ENCODE data around the gene CCDC51.
"Not testable (repeated sequence)": the region's sequence is repeated elsewhere in the genome, so short reads cannot be mapped to it uniquely, and the experiment has no call there.

Gene CCDC51

GRCh38 chr3:48439820-48440589 is at the start of gene CCDC51, which contains the start of gene TMA7:
Gene CCDC51 (minus strand): TSS chr3:48440119. CDS start chr3:48435128, 4,991 bp downstream.
Gene TMA7 (plus strand): TSS chr3:48440257. CDS start chr3:48440297, 40 bp downstream.
- peak within 1 kb of the TSS; percentile 91 for H3K9ac ChIP-seq (ENCODE audit: low read length)
- no peaks in the 10 kb centered on the region for H4K20me1 ChIP-seq (ENCODE audit: low read depth, low read length)
- peaks cover 31% of the 10 kb centered on the region for H3K79me2 ChIP-seq (ENCODE audit: insufficient read depth, low read length)

GRCh38 chr3:48486952-48487351 is 47.0 kb upstream of the CCDC51 start:
- TF ChIP-seq EZH2phosphoT487 (conservative IDR thresholded peaks at IDR 0.05; ENCODE audit: low read length): no peak
- TF ChIP-seq CTCF (IDR thresholded peaks at IDR 0.05; ENCODE audit: insufficient read depth, low read length, poor library complexity, severe bottlenecking): no peak

More at GRCh38 chr3:48439820-48440589, at the start of gene CCDC51, which contains the start of gene TMA7:
- peak within 1 kb of the TSS; percentile 71 for H3K27ac ChIP-seq (ENCODE audit: low read depth, low read length)
- H3K9me3 ChIP-seq (ENCODE audit: insufficient read depth, low read length): no peaks in the 10 kb centered on the region
- no peak for TF ChIP-seq CTCF (IDR thresholded peaks at IDR 0.05; ENCODE audit: insufficient read depth, low read length, poor library complexity, severe bottlenecking)
- no peak for TF ChIP-seq EZH2phosphoT487 (conservative IDR thresholded peaks at IDR 0.05; ENCODE audit: low read length)
- H3K9me2 ChIP-seq (replicated peaks; ENCODE audit: insufficient read depth, low read length): no peaks in the 10 kb centered on the region
- 0 out of 2 replicates have a peak, but pooled peaks cover 5% of the 10 kb centered on the region for H3K36me3 ChIP-seq (ENCODE audit: low read length)
- H3K4me2 ChIP-seq (ENCODE audit: low read depth, low read length, poor library complexity, severe bottlenecking): peak within 1 kb of the TSS; percentile 79
- no peaks in the 10 kb centered on the region for H3K27me3 ChIP-seq (ENCODE audit: low read length)
- peak within 1 kb of the TSS; percentile 100 for H3K4me3 ChIP-seq (ENCODE audit: insufficient read depth, low read length, poor library complexity, severe bottlenecking)
- H3F3A ChIP-seq (ENCODE audit: insufficient read depth): peaks cover 40% of the 10 kb centered on the region
- peak within 1 kb of the TSS; percentile 60 for H2AFZ ChIP-seq (ENCODE audit: low read depth, low read length, severe bottlenecking)

GRCh38 chr3:48482822-48483221 is 42.9 kb upstream of the CCDC51 start:
- H3K4me3 ChIP-seq (ENCODE audit: insufficient read depth, low read length, poor library complexity, severe bottlenecking); H3F3A ChIP-seq (ENCODE audit: insufficient read depth); H2AFZ ChIP-seq (ENCODE audit: low read depth, low read length, severe bottlenecking); H3K9ac ChIP-seq (ENCODE audit: low read length); H3K27me3 ChIP-seq (ENCODE audit: low read length); H3K27ac ChIP-seq (ENCODE audit: low read depth, low read length); H4K20me1 ChIP-seq (ENCODE audit: low read depth, low read length); H3K36me3 ChIP-seq (ENCODE audit: low read length); H3K9me3 ChIP-seq (ENCODE audit: insufficient read depth, low read length); H3K79me2 ChIP-seq (ENCODE audit: insufficient read depth, low read length); H3K4me2 ChIP-seq (ENCODE audit: low read depth, low read length, poor library complexity, severe bottlenecking); H3K9me2 ChIP-seq (replicated peaks; ENCODE audit: insufficient read depth, low read length): not testable (repeated sequence)

More at GRCh38 chr3:48486952-48487351, 47.0 kb upstream of the CCDC51 start:
- no peaks in the 10 kb centered on the region for H3K36me3 ChIP-seq (ENCODE audit: low read length)
- H3K27ac ChIP-seq (ENCODE audit: low read depth, low read length): no peak overlapping the region
- no peaks in the 10 kb centered on the region for H4K20me1 ChIP-seq (ENCODE audit: low read depth, low read length)
- H3F3A ChIP-seq (ENCODE audit: insufficient read depth): peaks cover 4% of the 10 kb centered on the region; the same call in 1 of the 2 replicates
- H3K9me3 ChIP-seq (ENCODE audit: insufficient read depth, low read length): no peaks in the 10 kb centered on the region
- H3K4me2 ChIP-seq (ENCODE audit: low read depth, low read length, poor library complexity, severe bottlenecking): no peak overlapping the region
- no peaks in the 10 kb centered on the region for H3K9me2 ChIP-seq (replicated peaks; ENCODE audit: insufficient read depth, low read length)
- H3K4me3 ChIP-seq (ENCODE audit: insufficient read depth, low read length, poor library complexity, severe bottlenecking): no peak overlapping the region
- no peaks in the 10 kb centered on the region for H3K27me3 ChIP-seq (ENCODE audit: low read length)
- no peak overlapping the region for H2AFZ ChIP-seq (ENCODE audit: low read depth, low read length, severe bottlenecking)
- H3K79me2 ChIP-seq (ENCODE audit: insufficient read depth, low read length): no peaks in the 10 kb centered on the region
- no peak overlapping the region for H3K9ac ChIP-seq (ENCODE audit: low read length)

DNA sequence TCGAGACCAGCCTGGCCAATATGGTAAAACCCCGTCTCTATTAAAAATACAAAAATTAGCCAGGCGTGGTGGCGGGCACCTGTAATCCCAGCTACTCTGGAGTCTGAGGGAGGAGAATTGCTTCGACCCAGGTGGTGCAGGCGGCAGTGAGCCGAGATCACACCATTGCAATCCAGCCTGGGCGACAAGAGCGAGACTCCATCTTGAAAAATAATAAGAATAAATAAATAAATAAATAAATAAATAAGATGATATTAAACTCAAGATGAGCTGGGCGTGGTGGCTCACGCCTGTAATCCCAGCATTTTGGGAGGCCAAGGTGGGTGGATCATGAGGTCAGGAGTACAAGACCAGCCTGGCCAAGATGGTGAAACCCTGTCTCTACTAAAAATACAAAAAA is 41.0 kb upstream of the CCDC51 start:
- not testable (repeated sequence) for H3K4me2 ChIP-seq (ENCODE audit: low read depth, low read length, poor library complexity, severe bottlenecking); H3K9ac ChIP-seq (ENCODE audit: low read length); H3K79me2 ChIP-seq (ENCODE audit: insufficient read depth, low read length); H3K27ac ChIP-seq (ENCODE audit: low read depth, low read length); H3K36me3 ChIP-seq (ENCODE audit: low read length); H3K9me2 ChIP-seq (replicated peaks; ENCODE audit: insufficient read depth, low read length); H3K9me3 ChIP-seq (ENCODE audit: insufficient read depth, low read length); H3K27me3 ChIP-seq (ENCODE audit: low read length); H2AFZ ChIP-seq (ENCODE audit: low read depth, low read length, severe bottlenecking); H4K20me1 ChIP-seq (ENCODE audit: low read depth, low read length); H3K4me3 ChIP-seq (ENCODE audit: insufficient read depth, low read length, poor library complexity, severe bottlenecking); H3F3A ChIP-seq (ENCODE audit: insufficient read depth)

Data from SU-DHL-6 (cell line).